IPS-15b (cell line): ENCODE data around the gene APLP2.

Experiments
- H3K27me3 ChIP-seq: one replicate; pipeline ENCODE4 v1.6.1; 2013; ENCODE audit warnings: low read length; ENCODE audit not compliant: control insufficient read depth, insufficient read depth
- H3K36me3 ChIP-seq: one replicate; pipeline ENCODE4 v1.6.1; 2013; ENCODE audit warnings: low read length; ENCODE audit not compliant: control insufficient read depth, insufficient read depth
- H3K4me1 ChIP-seq: one replicate; pipeline ENCODE4 v1.6.1; 2013; ENCODE audit warnings: mild to moderate bottlenecking, low read length; ENCODE audit not compliant: control insufficient read depth, insufficient read depth
- H3K4me3 ChIP-seq: one replicate; pipeline ENCODE4 v1.5.1; 2013; ENCODE audit warnings: low read depth, low read length
- H3K9ac ChIP-seq: one replicate; pipeline ENCODE4 v1.6.1; 2013; ENCODE audit warnings: low read depth, mild to moderate bottlenecking, low read length
- H3K9me3 ChIP-seq: one replicate; pipeline ENCODE4 v1.6.1; 2013; ENCODE audit warnings: mild to moderate bottlenecking, low read length; ENCODE audit not compliant: control insufficient read depth, insufficient read depth

Gene APLP2

DNA sequence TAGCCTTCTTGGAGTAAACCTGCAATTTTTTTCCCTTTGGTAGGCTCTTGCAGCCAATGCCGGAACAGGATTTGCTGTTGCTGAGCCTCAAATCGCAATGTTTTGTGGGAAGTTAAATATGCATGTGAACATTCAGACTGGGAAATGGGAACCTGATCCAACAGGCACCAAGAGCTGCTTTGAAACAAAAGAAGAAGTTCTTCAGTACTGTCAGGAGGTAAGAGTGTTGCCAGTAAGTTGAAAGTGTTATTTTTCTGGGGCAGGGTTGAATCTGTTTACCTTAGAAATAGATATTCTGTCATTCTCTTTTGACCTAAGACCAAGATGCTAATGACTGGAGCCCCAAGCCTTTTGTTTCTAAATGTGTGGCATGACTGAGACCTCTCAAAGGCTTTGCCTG, 39.7 kb downstream of the APLP2 start:
- peaks cover 5% of the 10 kb centered on the region for H3K4me1 ChIP-seq
- no peak overlapping the region for H3K9ac ChIP-seq
- H3K36me3 ChIP-seq, result peaks cover 13% of the 10 kb centered on the region
- H3K27me3 ChIP-seq, result no peaks in the 10 kb centered on the region
- no peak overlapping the region for H3K4me3 ChIP-seq
- no peaks in the 10 kb centered on the region for H3K9me3 ChIP-seq

DNA sequence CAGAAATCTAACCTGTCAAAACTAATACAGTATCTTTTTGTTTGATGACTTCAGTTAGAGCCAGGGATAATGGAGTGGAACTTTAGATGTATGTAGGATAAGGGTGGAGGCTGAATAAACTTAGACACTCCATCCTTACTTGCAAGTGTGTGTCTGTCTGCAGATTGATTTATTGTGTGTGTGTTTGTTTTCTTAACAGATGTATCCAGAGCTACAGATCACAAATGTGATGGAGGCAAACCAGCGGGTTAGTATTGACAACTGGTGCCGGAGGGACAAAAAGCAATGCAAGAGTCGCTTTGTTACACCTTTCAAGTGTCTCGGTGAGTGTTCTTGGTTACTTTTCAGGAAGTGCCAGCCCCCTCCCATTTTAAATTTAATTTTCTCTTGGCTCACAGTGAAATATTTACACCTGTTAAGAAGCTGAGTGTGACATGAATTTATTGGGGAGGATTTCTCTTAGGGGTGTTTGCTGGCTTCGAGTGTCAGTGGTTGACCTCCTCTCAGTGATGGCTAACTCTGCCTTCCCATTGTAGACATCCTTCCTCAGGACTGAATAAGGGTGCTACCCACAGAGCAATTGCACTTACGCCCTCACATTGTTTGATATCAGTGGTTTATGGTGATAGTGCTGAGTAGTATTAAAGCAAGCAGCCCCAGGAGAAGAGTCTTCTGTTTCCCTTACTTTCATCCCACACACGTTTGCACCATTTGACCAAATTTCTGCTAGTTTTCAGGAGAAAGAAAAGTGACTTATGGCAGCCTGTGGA, 40.8 kb downstream of the APLP2 start:
- no peaks in the 10 kb centered on the region for H3K27me3 ChIP-seq

DNA sequence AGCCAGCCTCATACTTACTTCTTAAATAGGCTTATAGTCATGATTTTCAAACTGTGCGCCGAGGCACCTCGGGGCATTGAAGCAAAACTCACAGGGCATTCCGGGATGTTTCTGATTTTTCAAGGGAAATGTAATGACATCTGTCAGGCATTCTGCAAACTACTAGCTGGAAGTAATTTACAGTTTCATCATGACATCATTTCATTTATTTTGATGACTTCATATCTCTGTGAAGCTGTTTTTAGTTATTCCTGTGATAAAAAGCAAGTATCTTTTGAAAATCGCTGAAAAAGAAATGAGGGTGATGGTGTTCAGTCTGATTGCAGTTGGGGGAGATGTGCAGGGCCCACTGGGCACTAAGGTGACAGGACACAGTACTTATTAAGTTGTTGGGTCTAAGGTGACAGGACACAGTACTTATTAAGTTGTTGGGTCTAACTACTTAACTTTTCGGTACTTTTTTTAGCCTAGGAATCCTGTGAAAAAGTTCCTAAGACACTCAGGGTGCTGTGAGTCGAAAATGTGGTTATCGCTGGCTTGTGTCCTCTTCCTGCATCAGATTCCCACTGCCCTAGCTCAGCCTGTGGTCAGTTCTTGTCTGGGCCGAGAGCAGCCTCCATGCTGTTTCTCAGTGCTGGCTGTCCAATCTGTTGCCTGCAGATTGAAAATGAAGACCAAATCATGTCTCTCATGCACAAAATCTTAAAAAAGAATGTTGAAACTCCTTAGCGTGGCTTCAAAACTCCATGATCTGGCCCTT, 42.6 kb downstream of the APLP2 start:
- peaks cover 13% of the 10 kb centered on the region for H3K36me3 ChIP-seq
- H3K9ac ChIP-seq, result no peak overlapping the region
- H3K27me3 ChIP-seq, result no peaks in the 10 kb centered on the region
- no peak overlapping the region for H3K4me3 ChIP-seq
- no peaks in the 10 kb centered on the region for H3K9me3 ChIP-seq
- peaks cover 5% of the 10 kb centered on the region for H3K4me1 ChIP-seq

More for the DNA sequence above, 40.8 kb downstream of the APLP2 start:
- peaks cover 5% of the 10 kb centered on the region for H3K4me1 ChIP-seq
- no peak overlapping the region for H3K4me3 ChIP-seq
- H3K36me3 ChIP-seq, result peaks cover 13% of the 10 kb centered on the region
- H3K9ac ChIP-seq, result no peak overlapping the region
- no peaks in the 10 kb centered on the region for H3K9me3 ChIP-seq

DNA sequence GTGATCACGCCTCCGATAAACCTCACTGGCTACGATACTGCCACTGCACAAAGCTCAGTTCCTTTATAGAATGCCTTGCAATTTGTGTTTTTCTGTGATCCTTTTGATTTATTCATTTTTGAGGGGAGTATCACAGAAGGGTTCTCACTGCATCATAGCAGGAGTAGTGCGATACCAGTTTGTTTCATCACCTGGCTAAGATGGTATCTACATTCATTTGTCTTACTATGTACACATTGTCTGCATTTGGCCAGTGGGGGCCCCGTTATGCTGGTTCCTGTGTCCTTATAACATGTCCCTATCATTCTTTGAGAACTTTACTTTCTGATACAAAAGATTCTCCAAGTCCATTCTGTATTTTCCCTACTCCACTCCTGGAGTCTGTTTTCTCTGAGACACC, 44.6 kb downstream of the APLP2 start:
- peaks cover 4% of the 10 kb centered on the region for H3K4me1 ChIP-seq
- H3K36me3 ChIP-seq, result peaks cover 13% of the 10 kb centered on the region
- no peak overlapping the region for H3K4me3 ChIP-seq
- no peak overlapping the region for H3K9ac ChIP-seq
- no peaks in the 10 kb centered on the region for H3K27me3 ChIP-seq
- H3K9me3 ChIP-seq, result no peaks in the 10 kb centered on the region

DNA sequence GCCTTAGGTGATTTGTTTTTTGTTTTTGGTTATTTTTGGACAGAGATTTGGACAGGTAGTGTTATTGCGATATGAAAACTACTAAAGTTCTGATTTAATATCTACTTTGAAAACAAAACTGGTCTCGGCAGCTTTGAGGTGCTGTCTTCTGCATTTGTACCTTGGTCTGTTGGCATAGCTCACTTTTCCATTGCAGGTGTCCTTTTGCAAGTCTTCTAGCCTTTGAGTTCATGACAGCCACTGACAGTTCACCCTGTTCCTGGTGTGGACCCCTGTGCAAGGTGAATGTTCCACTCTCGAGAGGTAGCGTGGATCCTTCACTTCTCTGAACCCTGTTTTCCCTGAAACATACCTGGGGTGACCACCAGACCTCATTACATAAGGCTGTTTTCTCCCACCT, 45.0 kb downstream of the APLP2 start:
- peaks cover 13% of the 10 kb centered on the region for H3K36me3 ChIP-seq

DNA sequence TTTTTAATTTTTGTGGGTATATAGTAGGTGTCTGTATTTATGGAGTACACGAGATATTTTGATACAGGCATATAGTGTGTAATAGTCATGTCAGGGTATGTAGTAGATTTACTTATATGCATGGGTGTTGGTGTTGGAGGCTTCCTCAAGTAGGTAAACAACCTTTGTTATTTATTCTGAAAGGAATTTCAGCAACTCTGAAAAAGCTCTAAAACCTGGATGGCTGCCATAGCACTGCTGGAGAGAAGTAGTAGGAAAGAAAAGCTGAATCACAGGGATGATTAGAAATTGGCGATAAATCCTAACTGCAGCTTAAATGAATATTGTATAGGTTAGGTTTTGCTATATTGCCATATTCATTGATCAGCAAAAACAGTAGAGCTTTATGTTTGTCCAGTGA, 45.5 kb downstream of the APLP2 start:
- H3K27me3 ChIP-seq, result no peaks in the 10 kb centered on the region
- no peak overlapping the region for H3K4me3 ChIP-seq
- H3K9me3 ChIP-seq, result no peaks in the 10 kb centered on the region
- no peaks in the 10 kb centered on the region for H3K4me1 ChIP-seq
- no peak overlapping the region for H3K9ac ChIP-seq
- H3K36me3 ChIP-seq, result peaks cover 9% of the 10 kb centered on the region

More for the DNA sequence above, 45.0 kb downstream of the APLP2 start:
- no peaks in the 10 kb centered on the region for H3K9me3 ChIP-seq
- no peaks in the 10 kb centered on the region for H3K4me1 ChIP-seq
- no peak overlapping the region for H3K4me3 ChIP-seq
- H3K9ac ChIP-seq, result no peak overlapping the region
- H3K27me3 ChIP-seq, result no peaks in the 10 kb centered on the region

DNA sequence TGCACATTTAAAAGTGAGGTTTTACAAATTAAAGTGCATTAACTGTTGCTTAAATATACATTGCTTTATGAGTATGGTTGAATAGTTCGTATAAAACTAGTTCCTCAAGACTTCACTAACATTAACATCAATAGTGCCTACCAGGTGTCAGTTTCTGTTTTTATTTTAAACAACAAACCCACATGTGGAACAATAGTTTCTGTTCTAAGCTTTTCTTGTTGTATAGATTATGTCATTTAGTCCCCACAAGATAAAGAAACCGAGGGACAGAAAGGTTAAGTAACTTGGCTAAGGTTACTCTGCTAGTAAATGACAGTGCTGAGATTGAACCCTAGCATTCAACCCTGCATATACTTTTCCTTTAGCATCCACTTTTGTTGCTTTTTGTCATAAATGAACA, 48.5 kb downstream of the APLP2 start:
- H3K36me3 ChIP-seq, result peaks cover 11% of the 10 kb centered on the region
- H3K9me3 ChIP-seq, result no peaks in the 10 kb centered on the region
- H3K27me3 ChIP-seq, result no peaks in the 10 kb centered on the region
- no peak overlapping the region for H3K9ac ChIP-seq
- no peak overlapping the region for H3K4me3 ChIP-seq
- no peaks in the 10 kb centered on the region for H3K4me1 ChIP-seq

DNA sequence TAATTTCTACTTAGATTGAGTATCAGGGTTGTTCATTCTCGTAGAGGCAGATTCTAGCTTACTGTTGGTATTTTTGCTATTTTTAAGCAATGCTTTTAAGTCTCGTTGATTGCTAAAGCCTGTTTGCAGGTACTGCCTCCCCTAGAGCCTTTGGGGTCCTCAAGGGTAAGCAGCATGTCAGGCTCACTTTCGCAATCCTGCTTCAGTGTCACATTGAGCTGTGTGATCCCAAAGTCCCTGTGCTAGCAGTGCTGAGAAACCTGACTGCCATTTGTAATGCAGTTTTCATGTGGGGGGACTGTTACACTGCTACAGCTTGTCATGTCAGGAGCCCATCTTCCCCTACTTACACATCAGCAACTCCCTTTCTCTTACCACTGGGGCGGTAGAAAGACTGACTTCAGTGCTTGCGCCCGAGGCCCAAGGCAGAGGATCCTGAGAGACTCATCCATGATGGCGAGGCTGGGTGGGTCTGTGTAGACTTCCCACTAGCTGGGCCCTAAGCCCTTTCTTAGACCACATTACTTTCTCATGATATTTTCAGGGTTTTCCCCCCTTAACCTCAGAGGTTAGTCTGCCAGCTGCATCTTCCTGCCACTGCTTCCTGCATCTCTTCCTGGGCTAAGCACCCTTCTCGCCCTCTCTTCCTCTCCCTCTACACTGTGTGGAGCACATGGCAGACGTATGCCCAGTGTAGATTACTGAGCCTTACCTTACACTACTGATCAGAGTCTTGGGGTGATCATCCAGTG, 49.1 kb downstream of the APLP2 start:
- Histone ChIP-seq H3K9ac (no peak overlapping the region), H3K36me3 (peaks cover 18% of the 10 kb centered on the region), H3K9me3 (no peaks in the 10 kb centered on the region), H3K27me3 (no peaks in the 10 kb centered on the region), H3K4me1 (no peaks in the 10 kb centered on the region), H3K4me3 (no peak overlapping the region)

DNA sequence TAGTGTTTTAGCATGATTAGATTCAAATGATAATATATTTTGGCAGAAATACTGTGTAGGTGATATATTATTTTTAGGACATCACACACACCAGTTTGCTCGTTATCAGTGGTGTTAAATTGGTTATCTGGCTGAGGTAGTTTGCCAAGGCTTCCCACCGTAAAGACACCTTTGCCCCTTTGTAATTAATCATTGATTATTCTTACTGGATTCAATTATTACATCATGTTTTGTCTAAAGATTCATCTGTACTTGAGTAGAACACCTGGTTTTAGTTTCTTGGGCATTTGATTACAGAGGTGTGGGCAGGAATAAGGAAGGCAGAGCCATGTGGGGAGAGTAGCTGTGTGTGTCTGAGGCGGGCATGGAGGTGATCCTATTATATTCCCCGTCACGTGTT, 50.4 kb downstream of the APLP2 start:
- Histone ChIP-seq H3K27me3 (no peaks in the 10 kb centered on the region), H3K9ac (no peak overlapping the region), H3K9me3 (no peaks in the 10 kb centered on the region), H3K4me1 (no peaks in the 10 kb centered on the region), H3K4me3 (no peak overlapping the region), H3K36me3 (peaks cover 25% of the 10 kb centered on the region)

DNA sequence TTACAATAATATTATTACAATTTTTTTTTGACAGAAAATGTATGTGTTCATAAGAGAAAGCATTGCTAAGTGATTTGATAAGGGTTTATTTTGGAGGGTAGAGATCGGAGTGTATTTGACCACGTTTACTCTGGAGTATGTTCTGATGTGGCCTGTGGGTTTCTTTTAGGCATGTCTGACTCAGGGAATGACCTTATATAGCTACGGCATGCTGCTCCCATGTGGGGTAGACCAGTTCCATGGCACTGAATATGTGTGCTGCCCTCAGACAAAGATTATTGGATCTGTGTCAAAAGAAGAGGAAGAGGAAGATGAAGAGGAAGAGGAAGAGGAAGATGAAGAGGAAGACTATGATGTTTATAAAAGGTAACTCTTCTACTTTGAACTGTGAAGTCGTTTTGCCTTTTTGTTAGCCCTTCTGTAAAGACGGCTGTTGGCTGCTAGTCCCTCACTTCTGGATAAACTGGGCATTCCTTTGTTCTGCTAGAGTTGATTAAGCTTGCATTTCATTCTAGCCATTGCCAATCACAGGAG, 51.8 kb downstream of the APLP2 start:
- peaks cover 28% of the 10 kb centered on the region for H3K36me3 ChIP-seq

DNA sequence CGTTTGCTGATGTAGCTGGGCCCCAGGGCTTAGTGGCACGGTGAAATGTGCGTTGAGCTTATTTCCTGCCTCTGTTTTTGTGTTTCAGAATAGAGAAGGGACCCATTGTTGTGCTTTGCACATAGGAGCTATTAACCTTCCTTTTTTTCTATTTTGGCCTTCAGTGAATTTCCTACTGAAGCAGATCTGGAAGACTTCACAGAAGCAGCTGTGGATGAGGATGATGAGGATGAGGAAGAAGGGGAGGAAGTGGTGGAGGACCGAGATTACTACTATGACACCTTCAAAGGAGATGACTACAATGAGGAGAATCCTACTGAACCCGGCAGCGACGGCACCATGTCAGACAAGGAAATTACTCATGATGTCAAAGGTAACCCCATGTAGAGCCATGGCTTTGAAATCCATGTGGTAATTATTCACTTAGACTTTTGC, 52.5 kb downstream of the APLP2 start:
- no peak overlapping the region for H3K4me3 ChIP-seq
- no peaks in the 10 kb centered on the region for H3K4me1 ChIP-seq
- no peaks in the 10 kb centered on the region for H3K9me3 ChIP-seq
- no peak overlapping the region for H3K9ac ChIP-seq
- peaks cover 30% of the 10 kb centered on the region for H3K36me3 ChIP-seq
- no peaks in the 10 kb centered on the region for H3K27me3 ChIP-seq

More for the DNA sequence above, 51.8 kb downstream of the APLP2 start:
- Histone ChIP-seq H3K27me3 (no peaks in the 10 kb centered on the region), H3K9me3 (no peaks in the 10 kb centered on the region), H3K9ac (no peak overlapping the region), H3K4me1 (no peaks in the 10 kb centered on the region), H3K4me3 (no peak overlapping the region)
